COLO668 (cell line): ENCODE measurements around the gene ISYNA1.

Experiments used
- DNase-seq: peaks from one replicate; lab custom pipeline; 2025; ENCODE audit not compliant: unreplicated experiment; lab: John Stamatoyannopoulos, UW

Gene ISYNA1

DNA sequence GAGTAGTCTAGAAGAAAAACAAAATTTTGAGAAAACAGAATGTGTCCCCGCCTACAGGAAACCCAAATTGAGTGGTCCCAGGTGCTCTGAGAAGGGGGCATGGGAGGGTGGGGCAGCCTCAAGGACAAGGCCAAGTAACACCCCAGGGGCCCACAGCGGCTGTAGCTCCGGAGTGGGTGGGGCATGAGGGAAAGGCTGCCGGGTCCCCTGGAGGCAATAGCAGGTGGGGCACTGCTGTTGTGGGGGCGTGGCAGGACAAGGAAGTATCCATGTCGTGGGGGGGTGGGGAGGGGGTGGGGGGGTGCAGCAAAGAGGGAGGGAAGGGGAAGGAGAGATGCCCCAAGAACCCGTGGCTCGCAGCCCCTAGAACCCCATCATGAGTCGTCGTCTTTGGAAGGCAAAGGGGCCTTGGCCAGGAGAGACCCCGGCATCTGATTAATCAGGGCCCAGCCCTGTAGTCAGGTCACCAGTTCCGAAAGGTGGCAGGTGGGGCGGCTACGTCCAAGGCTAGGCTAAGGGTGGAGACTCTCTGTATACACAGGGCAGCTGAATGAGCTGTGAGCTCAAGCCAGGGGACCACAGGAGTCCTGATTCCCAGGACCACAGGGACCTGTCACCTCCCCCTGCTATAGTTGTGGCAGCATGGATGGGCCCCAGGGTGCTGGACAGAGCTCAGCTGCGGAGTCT is 7.5 kb upstream of the ISYNA1 start:
- no peak for DNase-seq

DNA sequence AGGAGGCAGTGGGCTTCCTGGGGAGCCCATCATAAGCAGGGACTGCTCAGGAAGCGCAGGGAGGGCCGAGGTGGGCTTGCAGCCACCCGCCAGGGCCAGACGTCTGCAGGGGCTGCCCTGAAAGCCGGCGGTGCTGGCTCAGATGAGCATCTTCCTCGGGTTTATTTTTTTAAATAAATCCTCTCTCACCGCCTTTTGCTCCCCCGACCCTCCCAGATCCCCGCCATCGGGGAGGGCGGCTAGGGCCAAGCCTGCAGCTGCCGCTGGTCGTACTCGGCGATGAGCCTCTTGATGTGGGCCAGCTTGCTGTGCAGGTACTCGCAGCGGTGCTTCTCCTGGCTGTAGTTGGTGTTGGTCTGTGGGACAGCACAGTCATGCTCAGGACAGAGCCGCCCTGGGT is 6.6 kb upstream of the ISYNA1 start:
- no peak for DNase-seq

DNA sequence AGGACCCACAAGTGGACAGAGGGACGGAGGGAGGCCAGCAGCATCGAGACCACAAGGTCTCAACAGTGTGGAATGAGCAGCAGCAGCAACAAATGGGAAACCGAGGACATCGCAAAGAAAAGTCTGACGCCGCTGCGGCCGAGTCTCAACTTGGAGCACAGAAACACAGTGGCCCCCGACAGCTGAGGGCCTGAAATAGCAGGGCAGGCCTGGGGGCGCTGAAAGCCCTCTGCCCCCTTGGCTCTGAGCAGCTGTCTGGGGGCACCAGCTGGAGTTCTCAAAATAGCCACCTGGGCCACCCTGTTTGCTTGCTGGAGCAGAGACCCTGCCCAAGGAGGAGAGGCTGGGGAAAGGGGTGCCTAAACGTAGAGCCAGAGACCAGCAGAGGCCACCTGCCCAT is 5.9 kb upstream of the ISYNA1 start:
- DNase-seq = no peak

DNA sequence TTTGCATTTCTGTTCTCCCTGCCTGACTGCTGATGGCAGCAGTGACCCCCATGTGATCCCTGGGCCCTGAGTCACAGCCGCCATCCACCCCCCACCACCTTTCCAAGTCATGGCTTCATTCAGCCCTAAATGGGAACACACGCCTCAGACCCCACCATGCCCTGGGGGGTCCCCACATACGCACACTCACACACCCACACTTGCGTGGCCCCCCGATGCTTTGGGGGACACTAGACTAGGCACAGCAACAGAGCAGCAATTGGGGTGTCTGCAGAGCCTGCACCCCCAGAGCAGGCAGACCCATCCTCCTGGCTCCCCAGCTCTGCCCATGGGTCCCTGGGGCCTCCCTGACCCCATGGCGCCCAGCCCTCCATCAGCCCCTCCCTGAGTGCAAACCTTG is 5.5 kb upstream of the ISYNA1 start:
- DNase-seq = no peak

DNA sequence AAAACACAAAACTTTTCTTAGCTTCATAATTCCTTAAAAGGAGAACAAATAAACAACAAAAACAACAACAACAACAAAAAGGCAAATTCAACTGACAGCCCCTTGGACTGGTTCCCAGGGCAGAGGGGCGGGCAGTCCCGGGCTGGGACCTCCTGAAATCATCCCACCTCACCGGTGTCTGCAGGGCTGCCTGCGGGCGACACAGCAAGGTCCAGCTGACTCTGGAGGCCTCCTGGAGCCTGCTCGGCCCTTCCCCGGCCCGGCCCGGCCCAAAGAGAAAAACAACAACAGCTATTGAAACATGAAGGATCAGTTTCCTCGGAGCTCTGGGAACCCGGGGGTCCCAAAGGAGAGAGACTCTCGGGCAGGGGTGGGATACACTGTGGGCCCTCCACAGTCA is 5.0 kb upstream of the ISYNA1 start:
- no peak for DNase-seq

DNA sequence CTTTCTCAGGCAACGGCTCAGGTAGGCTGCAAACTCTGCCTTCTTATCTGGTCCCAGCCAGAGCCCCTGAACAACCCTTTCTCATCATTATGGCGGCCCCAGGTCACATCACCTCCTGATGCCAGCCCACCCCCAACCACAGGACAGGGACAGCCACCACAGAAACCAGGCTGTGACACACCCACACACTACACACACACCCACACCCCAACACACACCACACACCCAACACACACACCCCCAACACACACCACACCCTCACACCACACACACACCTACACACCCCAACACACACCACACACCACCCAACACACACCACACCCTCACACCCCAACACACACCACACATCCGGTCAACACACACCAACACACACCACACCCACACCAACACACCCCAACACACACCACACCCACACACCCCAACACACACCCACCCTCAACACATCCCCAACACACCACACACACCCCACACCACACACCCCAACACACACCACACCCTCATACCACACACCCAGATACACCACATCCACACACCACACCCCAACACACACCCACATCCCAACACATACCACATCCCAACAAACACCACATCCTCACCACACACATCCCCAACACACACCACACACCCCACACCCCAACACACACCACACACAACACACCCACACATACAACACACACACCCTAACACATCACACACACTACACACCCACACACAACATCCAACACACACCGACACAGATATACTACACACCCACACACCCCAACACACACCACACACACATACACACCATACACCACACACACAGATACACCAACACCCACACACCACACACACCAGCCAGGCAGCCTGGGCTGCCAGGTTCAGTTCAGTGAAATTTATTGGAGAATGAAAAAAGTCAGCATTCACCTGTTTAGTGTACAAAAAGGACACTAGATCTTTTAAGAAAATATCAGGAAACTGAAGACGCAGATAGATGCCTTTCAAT is 4.2 kb upstream of the ISYNA1 start:
- no peak for DNase-seq

DNA sequence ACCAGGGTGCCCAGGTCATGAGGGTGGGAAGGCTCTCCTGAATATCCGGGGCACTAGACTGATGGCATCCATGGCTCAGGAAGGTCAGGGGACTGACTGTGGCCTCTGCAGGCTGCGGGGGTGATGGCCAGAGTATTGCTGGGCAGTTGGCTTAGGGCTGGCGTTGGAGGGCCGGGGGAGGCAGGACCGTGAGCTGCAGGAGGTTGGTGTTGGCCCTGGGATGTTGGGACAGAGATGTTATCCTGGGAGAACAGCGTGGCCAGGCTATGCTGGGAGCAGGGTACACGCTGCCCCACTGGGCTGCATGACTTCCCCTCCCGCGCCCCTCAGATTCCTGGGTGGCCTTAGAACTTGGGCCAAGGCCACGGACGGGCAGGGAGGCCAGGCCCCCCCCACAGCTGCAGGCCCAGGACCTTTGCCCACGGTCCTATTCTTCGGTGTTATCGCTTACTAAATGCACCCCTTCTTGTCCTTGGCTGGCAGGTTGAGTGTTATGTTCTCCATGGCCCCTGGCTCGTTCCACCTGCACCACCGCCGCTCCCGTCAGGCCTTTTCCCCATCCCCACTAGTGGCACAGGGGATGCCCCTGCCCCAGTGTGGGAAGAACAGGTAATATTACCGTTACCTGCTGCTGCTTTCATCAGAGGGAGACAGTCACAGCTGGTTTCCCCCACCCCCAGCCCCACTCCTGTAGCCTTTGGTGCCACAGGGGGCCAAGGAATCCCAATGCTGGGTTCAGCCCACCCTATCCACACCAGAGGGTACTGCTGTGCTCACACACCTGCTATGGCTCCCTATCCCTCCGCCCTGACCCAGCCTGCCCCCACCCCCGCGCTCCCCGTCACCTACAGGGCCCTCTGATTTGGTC is 3.2 kb upstream of the ISYNA1 start:
- no peak for DNase-seq

DNA sequence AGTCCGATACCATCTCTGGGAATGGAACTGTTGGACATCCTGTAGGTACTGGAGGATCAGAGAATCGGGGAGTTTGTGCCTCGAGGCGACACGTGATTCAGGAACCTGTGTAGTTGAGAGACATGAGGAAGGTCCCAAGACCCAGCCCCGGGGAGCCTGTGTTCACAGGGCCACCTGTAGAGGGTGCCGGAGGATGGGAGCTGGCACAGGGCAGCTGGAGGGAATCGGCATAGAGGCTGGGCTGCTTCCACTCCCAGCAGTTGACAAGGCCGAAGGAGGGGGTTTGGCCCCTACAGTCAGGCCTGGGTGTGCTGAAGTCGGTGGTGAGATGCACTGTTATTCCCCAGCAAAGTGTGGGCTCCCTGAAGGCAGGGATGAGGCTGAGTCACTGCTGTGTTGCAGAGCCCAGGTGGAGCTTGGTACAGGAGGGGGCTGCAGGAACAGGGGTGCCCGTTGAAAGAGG is 2.5 kb upstream of the ISYNA1 start:
- DNase-seq = peak; percentile 59

DNA sequence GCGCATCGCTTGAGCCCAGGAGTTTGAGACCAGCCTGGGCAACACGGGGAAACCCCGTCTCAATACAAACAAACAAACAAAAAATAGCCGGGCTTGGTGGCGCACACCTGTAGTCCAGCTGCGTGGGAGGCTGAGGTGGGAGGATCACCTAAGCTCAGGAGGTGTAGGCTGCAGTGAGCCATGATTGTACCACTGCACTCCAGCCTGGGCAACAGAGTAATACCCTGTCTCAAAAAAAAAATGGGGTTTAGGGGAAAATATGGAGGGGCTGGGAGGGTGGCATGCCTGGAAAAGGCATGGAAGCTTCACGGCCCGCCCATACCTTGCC is 1.9 kb upstream of the ISYNA1 start:
- DNase-seq = no peak

DNA sequence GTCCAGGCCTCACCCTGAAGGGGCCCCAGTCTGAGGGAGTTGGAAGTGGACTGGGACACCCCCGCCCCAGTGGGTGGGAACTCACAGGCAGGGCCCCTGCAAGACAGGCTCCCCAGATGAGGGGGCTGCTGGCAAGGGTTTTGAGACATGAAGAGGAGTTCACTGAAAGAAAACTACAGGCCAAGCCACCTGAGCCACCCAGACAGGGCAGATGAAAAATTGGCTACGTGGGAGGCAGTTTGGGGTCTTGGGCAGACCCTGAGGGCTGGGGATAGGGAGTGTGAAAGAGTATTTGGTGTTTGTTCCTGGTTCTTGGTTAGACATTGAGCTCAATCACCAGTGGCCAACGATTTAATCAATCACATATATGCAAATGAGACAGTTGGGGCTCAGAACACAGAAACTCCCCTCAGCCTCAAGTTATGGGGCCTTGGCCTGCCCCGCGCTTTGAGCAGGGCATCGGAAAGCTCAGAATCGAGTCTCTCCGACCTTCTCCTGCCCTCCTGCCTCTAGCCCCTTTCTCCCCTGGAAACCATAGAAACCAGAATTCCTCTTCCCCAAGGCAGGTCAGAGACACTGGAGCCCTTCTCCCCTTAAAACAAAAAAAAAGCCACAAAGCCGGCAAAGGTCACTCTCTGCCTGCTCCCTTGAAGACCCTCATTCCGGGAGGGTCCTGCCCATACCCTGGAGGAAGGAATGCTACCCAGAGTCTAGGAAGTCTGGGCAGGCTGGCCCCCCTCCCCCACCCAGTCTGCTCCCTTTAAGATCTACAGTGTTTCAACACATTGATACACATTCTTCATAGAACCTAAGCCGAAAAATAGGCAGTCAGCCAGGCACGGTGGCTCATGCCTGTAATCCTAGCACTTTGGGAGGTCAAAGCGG is 1.3 kb upstream of the ISYNA1 start:
- DNase-seq = no peak

DNA sequence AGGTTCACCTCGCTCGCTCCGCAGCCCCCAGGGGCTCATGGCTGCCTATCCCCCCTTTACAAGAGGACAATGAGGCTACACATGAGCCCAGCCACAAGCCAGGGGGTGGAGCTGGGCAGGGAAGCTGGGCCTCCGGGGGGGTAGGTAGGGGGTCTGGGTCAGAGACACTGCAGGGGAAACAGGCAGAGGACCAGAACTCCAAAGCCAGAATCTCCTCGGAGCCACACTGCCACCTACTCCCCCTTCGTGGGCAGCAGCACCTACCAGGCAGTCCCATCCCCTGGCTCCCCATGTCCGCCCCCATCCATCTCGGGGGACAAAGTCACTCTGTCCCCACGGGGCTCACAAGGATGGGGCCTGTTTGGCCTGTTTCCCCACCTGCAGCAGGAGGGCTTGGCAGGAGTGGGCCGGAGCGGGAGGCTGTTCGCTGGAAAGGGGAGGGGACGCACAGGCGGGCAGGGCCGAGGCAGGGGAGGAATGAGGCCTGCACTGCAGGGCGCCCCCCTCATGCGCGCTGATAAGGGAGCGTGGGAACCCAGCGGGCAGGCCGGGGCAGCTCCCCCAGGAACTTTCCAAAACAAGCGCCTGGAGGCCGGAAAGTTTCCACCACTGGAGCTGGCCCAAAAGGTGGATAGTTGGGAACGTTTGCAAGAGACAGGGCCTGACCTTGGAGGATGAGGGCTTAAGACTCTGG is 545 bp upstream of the ISYNA1 start:
- DNase-seq = no peak

DNA sequence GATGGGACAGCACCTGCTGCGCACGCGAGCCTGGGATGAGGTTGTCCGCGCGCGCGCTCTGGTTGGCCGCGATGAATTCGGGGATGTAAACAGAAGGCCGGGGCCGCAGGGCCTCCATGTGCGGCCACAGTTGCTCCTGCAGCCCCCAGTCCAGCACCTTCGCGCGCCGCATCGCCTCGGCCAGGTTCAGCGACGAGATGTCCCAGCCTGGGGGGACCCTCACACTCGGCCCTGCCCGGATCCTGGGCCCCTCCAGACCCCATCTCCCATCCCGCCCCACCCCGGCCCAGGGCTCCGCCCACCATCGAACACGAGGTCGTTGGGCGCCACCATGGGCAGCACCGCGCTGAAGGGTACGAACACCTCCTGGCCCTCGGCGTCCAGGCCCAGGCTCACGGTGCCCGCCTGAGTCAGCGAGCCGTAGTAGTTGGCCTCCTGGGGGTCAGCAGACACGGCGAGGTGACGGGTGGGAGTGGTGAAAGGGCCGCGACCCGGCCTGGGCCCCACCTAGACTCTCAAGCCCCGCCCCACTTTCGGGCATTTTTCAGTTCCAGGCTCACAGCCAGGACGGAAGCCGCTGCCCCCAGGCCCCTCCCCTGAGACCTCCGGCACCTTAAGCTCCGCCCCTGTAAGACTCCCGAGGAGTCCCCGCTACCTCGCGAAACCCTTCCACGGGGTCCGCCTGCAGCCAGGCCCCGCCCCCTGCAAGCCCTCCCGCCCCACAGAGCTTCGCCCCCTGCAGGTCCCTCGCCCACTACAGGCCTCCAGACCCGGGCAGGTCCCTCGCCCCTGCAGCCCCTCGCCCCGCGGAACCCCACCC is 1.1 kb downstream of the ISYNA1 start:
- peak; percentile 28 for DNase-seq

DNA sequence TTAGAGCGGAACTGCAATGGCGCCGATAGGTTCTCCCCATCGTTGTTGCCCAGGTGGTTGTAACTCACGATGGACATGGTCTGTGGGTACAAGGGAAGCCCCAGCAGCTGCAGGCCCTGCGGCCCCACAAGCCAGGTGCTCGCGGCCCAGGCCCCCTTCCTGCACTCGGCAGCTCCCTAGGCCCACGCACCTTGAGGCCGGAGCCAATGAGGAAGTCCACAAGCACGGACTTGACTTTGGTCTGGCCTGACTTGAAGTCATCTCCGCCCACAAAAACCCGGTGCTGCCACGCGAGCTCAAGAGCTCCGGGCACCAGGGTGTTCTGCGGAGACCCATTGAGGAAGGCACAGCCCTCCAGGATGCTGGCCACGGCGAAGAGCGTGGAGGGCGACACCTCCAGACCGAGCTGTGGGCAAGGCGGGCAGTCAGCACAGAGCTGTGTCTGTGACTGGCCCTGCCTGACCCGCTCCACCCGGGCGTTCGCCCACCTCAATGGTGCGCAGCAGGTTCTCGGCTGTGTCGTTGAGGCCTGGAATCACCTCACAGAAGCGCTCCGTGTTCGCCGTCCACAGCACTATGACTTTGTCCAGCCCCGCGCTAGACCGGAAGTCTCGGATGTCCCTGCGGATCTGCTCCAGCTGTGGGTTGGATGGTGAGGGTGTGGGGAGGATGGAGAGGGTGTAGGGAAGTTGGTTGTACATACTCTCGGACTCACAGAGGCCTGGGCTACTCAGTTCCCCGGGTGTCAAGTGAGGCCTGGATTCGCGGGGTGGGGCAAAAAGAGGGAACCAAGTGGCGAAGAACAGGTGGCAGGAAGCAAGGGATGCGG is 1.9 kb downstream of the ISYNA1 start:
- DNase-seq = no peak

DNA sequence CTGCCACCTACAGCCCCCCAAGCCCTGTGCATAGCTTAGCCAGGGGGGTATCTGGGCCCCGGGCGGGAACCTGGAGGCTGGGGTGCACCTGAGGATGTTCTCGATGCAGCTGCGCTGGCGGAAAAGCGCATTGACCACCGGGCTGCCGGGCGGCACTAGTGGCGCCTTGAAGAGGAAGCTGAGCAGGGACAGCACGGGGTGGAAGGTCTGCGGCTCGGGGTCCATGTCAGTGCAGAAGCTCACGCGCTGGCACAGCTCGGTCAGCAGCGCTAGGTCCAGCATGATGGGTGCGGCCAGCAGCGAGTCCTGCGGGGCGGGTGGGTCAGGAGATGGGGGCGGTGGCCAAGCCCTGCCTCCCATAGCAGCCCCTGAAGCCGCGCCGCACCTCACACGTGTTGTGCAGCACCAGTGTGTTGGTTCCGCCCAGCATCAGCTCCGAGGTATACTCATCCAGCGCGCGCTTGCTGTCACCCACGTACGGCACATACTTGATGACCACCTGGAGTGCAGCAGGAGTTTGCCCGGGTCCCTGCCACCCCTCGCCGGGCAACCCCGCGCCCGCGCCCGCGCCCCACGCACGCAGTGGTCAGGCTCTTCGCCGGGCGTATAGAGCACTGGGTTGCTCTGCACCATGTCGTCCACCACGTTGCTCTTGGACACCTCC is 2.6 kb downstream of the ISYNA1 start:
- no peak for DNase-seq

DNA sequence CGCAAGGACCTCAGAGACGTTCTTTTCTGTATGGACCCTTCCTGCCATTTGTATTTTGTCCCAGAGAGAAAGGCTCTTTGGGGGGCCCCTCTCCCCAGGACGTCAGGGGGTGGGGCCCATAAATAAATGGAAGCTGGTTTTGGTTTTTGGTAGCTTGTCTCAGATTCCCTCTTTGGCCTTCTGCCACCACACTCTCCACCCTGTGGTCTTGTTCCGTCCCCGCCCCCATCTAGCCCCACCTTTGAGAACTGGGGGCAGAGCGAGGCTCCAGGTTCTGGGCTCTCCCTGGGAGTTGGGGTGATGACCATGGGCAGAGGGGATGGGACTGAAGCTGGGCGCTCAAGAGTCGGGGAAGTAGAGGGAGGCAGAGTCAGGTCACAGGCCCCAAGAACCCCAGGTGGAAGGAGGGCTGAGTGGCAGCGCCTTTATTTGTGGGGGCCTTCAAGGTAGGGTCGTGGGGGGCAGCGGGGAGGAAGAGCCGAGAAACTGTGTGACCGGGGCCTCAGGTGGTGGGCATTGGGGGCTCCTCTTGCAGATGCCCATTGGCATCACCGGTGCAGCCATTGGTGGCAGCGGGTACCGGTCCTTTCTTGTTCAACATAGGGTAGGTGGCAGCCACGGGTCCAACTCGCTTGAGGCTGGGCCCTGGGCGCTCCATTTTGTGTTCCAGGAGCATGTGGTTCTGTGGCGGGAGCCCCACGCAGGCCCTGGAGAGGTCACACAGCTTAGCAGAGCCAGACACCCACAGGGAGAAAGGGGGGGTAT is 3.3 kb downstream of the ISYNA1 start:
- DNase-seq = no peak

DNA sequence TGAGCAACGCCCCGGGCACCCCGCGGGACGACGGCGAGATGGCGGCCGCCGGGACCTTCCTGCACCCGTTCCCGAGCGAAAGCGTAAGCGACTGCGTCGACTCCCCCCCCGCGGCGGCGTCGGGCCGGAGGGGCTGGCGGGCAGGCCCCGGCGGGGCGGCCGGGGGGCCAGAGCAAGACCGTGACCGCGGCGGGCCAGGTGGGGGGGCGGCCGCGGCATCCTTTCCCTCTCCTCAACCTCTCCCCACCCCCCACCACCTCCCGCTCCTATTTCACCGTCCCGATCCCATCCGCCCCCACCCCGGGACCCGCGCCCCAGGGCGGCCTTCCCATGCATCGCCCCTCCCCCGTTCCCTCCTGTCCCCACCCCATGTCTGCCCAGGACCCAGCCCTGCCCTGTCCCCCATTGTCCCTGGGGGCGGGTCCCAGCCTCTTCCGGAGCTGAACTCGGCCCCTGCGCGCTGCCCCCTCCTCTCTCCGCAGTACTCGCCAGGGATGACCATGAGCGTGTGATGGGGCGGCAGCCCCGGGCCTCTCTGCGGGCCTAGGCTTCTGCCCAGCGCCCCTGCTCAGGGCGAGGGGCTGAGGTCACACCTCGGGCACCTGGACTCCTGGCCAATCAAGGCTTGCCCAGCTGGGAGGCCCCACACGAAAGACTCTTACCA is 4.1 kb downstream of the ISYNA1 start:
- DNase-seq = no peak
